Bone marrow (tissue), 2 donors: Measurements from ENCODE around the gene GRK1.

ENCODE experiments used
- DNase-seq, 2 donors: peaks; one replicate each; lab custom pipeline; 2025; lab: John Stamatoyannopoulos, UW

GRK1 gene

DNA sequence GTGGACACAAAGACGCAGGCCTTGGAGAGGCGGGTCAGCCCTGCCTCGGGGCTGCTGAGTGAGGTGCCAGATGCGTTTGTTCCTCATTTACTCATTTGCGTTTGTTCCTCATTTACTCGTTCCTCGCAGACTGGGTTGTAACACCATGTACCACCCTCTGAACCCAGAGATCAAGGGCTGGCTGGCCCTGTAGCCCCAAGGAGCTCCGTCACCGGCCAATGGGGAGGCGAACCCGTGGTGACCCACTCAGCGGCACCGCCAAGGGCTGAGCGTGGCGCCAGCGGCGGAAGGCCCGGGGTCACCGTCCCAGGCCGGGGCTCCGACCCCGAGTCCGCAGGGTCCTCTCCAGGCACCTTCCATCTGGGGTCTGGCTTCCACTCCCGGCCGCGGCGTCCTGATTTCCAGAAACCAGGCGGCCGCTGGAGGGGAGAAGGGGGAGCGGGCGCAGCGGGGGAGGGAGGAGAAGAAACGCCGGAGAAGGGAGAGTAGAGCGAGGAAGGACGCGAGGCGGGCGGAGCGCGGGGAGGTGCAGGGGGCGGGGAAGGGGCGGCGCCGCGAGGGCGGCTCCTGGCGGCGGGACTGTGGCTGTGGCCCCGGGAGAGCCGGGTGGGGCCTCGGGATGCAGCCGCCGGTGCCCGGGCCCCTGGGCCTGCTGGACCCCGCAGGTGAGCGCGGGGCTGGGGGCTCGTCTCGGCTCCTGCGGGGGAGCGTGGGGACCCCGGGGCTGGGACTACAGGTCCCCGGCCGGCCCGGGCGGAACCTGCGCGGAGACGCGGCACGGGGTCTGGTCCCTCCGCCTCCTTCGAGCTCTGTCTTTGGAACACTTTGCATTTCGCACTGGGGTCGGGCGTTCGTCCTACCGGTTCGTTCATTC, 91.9 kb downstream of the GRK1 start, which contains the start of gene TMEM255B:
Gene TMEM255B (plus strand): TSS at position 576 of the 874 bp plus-strand sequence. CDS start 44 bp downstream, at position 620.
- DNase-seq, result peak; percentile 69 to 88

DNA sequence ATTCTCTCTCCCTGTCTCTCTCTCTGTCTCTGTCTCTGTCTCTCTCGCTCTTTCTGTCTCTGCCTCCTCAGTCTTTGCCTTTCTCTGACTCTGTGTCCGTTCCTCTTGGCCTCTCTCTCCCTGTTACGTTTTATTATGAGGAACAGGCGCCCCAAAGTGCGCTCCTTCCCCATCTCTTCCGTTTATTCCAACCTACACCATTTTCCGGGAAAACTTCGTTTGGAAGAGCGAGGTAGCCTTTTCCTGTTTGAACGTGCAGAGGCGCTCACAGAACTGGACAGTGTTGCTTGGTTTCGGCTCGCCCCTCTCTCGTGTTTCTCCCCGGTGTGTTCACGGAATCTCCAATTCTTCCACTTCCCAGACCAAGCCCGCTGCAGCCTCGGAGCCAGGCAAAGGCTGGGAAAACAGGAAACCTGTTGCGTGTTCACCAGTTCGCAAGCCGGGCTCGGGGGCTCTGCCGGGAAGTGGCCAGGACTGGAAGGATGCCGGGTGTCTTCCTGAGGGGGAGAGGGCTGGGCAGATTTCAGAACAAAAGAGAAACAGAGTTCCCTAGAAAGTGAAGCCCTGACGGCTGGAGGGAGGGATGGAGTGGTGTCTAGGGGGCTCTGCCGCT, 92.6 kb downstream of the GRK1 start:
- DNase-seq, result no peak

DNA sequence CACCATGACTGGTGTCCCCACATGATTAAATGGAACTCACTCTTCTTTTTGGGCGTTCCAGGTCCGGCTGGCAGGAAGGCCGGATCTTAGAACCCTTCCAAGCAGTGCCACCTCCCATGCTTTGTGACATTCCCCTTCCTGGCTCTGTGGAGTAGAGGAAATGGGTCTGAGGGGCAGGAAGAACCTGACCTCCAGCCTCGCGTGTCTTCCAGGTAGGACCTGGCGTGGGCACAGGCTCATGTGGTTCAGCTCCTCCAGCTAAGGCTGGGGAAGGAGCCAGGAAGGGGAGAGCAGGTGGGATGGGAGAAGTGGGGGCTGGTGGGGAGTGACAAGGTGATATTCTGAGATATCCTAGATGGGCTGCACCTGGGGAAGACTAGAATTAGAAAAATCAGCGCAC, 94.1 kb downstream of the GRK1 start:
- no peak for DNase-seq

DNA sequence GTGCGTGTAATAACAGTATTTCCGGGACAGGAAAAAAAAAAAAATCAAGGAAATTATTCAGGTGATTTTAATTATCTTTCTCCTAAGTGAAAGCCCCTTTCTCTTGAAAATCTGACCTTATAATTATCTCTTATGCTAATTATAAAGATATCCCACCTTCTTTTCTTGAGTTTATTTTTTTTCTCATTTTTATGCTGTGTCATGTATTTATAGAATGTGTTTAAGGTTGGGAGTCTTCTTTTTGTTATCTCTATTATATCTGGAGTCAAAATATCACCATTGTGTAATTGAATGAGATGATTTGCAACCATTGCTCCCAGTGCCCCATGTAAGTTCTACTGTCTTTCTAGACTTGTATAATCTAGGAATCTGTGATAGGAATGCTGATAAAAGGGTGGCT, 95.1 kb downstream of the GRK1 start:
- no peak for DNase-seq

DNA sequence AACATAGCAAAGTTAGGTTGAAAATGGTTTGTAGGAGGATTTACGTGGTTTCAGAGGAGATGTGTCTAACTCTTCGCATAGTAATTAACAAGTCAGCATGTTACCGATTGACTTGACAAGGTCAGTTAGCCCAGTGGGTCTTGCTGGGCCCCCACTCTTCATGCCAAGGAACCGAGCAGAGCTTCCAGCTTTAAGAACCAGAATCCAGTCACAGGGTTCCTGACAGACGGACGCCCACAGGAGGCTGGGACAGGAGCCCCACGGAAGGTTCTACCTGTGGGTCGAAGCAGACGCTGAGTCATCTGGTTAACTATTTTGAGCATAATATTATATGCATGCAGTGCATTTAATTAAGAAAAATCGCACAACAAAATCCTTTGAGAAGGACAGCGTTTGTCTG, 95.5 kb downstream of the GRK1 start:
- no peak for DNase-seq

DNA sequence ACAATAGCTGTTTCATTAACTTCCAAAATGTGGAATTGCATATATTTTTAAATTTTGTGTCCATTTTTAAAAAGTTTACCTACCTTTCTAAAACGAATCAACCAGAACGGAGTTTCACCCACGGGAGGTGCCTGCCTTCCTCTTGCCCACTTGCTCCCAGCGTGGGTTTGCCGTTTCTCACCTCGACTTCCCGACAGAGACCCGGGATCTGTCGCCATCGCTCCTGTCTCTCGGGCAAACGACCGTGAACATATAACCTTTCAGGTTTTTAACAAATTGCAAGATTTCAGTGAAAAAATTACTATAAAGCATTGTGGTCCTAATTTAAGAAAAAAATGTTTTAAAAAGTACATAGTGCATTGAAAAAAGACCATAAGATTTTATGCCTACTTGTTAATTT, 96.2 kb downstream of the GRK1 start:
- DNase-seq, result no peak

DNA sequence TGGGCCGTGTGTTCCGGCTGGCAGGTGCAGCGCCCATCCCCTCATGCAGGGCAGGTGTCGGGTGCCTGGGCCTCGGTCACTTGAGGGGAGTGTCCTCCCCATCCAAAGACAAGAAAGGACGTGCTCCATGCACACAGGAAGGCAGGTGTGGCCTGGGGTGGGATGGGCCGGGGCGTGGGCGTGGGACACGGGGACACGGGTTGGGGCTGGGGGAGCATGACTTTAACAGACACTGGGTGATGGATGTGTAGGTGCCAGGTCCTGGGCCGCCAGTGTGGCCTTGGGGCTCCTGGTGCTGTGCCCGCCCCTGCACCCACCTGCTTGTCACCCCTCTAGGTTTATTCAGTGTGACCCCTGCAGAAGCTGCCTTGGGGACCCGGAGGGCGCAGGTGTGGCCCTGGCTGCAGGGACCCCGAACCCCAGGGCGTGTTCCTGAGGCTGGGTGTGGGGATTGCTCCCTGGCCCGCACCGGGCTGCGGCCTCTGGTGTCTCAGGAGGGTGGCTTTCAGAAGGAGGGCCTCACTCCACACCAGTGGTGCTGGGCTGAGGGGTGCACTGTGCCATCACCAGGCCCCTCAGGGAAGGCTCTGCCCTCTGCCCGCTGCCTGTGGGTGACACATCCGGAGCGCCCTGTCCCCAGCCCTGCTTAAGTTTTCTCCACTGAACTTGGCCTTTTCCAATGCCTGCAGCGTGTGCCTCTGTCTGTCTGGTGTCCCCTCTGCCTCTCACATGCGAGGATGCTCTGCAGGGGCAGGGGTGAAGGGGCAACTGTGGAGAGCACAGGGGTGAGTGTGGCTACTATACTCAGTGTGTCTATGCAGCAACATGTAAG, 97.2 kb downstream of the GRK1 start:
- DNase-seq, result no peak

DNA sequence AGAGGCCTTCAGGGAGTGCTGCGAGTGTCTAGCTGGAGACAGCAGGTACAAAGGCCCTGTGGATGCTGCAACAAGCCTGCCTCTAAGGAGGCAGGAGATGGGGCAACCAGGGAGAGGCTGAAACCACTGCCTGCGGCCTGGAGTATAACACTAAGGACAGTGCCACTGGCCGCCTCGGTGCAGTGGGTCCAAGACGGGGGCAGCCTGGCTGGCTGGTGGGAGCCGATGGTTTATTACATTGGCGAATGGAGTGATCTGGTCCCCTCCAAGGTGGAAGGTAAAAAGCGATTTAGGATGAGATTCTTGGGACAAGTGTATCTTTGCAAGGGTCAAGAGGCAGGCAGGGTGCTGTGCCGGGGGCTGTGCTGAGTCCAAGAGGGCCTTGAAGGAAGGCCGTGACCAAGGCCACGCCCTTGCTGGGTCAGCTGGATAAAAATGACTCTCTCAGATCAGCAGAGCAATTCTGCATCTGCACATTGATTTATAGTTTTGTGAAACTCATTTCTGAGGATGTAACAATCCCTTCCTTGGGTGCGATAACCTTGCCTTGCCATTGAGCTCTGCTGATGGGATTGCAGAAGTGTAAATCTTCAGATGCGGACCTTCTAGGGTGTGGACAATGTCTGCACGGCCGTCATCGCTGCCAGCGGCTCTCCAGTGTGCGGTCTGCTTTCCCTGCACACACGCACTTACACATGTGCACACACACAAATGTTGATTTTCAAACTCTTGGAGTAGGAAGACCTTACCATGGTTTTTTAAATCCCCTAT, 98.0 kb downstream of the GRK1 start:
- DNase-seq, result no peak

DNA sequence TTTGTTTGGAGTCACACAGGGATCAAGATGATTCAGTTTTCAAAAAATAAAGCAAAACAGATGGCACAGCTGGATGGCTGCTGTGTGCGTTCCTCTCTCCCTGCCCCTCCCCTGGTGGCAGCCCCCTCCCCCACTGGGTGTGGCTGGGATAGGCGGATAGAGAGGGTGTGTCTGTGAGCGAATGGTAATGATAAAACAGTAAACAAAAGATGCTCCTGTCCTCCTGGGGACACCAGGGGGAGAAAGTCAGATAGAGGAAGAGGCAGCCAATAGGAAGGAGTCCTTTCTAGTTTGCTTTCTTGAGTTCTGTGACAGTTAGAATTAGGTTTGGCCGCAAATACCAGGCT, 98.5 kb downstream of the GRK1 start:
- no peak for DNase-seq

DNA sequence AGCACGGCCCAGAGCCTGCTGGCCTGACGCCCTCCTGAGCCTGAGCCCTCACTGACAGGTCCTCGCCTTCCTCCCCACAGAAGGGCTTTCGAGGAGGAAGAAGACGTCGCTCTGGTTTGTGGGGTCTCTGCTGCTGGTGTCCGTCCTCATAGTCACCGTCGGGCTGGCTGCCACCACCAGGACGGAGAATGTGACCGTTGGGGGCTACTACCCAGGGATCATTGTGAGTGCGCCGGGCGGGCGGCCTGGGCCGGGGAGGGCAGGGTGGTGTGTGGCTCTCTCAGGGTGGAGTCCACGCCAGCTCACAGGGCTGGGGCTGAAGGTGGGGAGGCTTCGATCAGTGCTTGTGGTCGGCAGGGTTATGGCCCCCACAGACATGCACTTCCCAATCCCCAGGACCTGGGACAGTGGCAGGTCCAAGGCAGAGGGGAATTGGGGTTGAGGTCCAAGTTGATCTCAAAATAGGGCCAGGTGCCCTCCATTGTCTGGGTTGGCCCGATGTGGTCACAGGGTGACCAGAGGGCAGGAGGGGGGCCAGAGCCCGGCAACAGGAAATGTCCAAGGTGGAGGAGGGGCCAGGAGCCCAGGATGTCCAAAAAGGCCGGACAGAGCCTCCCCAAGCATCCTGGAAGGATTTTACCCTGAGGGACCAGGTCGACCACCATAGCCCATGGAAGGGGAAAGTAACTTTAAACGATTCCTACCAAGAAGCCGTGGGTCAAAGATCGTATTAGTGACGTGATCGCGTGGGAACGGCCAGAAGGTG, 99.2 kb downstream of the GRK1 start:
- no peak for DNase-seq

DNA sequence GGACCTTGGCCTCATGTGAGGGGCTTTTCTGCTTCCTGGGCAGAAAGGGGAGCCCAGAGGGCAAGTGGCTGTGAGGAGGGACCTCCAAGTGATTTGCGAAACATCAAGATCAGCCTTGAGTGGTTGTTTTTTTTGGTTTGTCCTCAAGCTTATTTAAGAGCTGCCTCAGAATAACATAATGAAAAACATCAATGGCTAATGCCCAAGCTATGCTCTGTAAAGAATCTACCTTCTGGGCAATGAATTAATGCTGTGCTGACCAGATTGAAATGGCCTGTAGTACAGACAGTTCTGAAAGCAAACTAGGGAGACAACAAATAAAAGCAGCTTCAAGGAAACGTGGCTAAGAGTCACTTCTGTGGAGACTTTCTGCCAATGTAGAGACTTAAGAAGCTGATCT, 100.3 kb downstream of the GRK1 start:
- no peak for DNase-seq

DNA sequence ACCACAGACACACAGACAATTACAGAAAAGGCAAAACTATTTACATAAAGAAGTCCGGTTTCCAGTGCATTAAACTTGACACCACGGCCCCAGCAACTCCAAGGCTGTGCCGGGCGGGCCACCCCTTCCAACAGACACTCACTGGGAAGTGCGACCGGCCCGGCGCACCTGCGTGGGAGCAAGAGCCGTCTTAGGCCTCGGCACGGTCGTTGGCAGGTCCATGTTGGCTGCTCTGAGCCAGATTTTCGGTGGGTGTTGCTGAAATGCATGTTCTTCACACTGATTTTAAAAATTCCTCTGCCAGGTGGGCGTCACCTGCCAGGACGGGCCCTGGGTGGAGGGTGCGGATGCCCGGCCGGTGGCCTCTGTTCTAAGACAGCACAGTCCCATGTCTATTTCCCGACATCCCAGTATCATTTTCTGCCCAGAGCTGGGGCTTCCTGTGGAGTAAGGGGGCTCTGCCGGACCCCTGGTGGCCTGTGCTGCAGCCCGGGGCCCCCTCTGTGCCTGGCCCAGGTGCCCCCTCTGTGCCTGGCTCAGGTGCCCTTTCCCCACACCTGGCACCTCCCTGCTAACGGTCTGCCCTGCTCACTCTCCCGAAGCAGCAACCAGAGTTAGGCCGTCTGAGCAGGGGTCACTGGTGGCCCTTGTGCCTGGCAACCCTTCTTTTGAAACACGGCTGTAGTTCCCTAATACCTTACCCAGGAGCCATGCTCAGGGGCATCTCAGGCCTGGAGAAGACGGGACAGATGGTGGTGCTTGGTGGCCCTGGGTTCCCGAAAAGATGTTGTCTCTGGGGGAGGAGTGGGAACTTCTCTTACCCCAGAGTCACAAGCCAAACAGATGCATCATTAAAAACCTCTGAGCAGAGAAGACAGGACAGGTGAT, 101.2 kb downstream of the GRK1 start:
- DNase-seq, result no peak

DNA sequence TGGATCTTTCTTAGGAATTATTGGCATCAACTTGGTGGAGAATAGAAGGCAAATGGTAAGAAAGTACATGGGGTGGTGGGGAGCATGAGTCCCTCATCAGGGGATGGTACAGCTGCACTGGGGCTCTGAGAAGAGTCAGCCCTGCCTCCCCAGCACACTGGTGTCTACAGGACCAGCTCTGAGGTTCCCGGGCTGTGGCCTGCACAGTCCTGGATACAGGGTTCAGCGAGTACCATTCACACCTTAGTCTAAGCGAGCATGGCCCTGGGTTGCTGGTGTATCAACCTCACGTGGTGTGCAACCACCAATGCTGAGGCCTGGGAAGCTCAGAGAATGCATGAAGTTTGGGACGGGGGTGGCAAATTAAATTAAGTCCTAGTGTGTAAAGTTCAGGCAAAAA, 102.1 kb downstream of the GRK1 start:
- DNase-seq, result no peak

DNA sequence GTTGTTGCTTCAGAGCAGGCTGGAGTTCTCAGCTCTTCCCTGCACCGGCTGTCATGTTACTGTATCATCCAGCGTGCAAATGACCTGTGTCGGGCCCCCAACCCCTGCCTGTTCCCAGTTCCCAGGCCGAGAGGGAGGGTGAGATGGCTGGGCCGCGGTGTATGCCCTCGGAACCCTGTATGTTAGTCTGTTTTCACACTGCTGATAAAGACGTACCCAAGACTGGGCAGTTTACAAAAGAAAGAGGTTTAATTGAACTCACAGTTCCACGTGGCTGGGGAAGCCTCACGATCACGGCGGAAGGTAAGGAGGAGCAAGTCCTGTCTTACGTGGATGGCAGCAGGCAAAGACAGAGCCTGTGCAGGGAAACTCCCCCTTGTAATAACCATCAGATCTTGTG, 102.9 kb downstream of the GRK1 start:
- DNase-seq, result no peak

DNA sequence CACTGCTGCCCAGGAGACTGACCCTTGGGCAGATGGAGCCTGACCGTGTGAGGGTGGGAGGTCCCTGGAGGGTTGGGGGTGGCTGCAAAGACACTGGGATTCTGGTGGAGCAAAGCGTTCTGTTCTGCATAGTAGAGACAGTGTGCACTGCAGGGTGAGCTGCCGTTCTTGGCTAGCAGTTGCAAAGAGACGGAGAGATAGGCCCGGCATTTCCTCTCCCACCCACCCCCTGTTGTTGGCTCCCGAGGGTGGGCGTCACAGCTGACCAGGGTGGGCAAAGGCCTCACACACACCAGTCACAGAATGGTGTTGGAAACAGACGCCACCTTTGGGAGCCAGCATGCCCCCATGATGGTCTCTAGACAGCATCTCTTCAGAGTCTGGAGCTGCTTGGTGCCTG, 103.4 kb downstream of the GRK1 start:
- DNase-seq, result no peak

DNA sequence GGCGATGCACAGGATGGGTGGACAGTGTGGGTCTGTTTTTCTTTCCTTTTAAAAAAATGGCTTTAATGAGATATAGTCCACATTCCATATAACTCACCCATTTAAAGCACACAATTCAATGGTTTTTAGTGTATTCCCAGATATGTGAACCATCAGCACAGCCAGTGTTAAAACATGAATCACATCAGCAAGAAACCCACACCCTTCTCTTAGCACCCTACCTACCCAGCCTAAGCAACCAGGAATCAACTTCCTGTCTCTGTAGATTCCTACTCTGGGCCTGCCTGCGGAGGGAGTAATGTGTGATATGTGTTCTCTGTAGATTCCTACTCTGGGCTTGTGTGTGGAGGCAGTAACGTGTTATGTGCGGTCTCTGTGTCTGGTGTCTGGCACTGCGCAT, 103.9 kb downstream of the GRK1 start:
- no peak for DNase-seq

DNA sequence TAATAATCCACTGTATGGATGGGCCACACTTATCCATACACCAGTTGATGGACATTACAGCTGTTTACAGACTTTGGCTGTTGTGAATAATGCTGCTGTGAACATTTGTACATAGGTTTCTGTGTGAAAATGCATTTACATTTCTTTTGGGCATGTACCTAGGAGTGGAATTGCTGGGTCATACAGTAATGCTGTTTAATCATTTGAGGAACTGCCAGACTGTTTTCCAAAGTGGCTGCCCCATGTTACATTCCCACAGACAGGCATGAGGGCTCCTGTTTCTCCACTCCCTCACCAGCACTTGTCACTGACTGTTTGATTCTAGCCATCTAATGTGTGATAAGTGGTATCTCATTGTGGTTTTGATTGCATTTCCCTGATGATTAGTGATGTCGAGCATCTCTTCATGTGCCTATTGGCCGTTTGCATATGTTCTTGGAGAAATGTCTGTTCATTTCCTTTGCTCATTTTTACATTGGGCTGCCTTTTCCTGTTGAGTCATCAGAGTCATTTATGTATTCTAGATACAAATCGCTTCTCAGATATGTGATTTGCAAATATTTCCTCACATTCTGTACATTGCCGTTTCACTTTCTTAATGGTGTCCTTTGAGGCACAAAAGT, 104.8 kb downstream of the GRK1 start:
- DNase-seq, result peak in 1 of 2 donors; percentile 88

DNA sequence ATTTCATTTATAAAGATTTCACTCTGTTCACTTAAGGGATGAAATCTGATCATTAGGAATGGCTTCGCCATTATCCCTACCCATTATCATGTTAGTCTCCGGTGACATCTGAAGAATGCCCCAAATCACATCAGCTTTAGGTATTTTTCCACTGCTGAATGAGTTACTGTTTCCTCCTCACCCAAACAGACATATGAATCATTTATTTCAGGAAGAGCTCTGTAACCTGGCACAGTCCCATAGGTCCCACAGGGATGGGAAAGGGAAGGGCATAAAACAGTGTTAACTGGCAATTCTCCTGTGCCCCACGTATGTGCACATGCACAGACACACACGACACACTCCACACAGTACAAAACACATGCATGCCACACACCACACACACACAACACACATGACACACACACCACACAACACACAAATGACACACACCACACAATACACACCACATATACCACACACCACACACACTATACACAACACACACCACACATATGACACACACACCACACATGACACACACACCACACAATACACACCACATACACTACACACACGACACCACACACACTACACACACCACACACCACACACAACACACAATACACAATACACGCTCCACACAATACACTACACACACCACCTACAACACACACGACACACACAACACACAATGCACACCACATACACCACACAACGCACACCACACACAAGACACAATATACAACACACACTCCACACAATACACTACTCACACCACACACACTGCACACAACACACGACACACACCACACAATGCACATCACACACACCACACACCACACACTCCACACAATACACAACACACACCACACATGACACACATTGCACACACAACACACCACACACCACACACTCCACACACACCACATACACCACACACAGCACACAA, 107.4 kb downstream of the GRK1 start:
- DNase-seq, result no peak
